Panc1 (cell line): Measurements from ENCODE around the gene UBASH3A. TPM values are rescaled to one million over a fixed set of nuclear protein-coding genes. Genes with fewer than 3 reads are reported as not detected.

Experiments used
- ATAC-seq: fragments of 200-7000 bp; cut with Tn5 transposase; 2 replicates; pipeline ENCODE4 v1.9.1; 2020; ENCODE audit warnings: mild to moderate bottlenecking, moderate library complexity
- BruUV-seq: library from RNA; stranded (reverse); fragments of 400-500 nt; replicated peaks from 2 replicates; lab custom pipeline; 2021; lab: Mats Ljungman, UMichigan
- CTCF ChIA-PET: fragments of 300-600 bp; sonication (Branson Sonifier 250); formaldehyde crosslinking; loops from one replicate; lab custom pipeline; 2022; ENCODE audit warnings: antibody characterized with exemption; lab: Charles Lee
- POLR2A ChIA-PET: fragments of 300-600 bp; sonication (Branson Sonifier 250); formaldehyde crosslinking; loops from one replicate; lab custom pipeline; 2022; ENCODE audit warnings: antibody characterized with exemption; lab: Charles Lee
- DNase-seq: peaks from one replicate; pipeline ENCODE4 v3.0.0-alpha.2; 2010; ENCODE audit warnings: low read depth, low spot score
- H3K27ac ChIP-seq: 2 replicates; pipeline ENCODE4 v1.5.1; 2011; ENCODE audit warnings: mild to moderate bottlenecking, low read length, inconsistent platforms
- H3K27me3 ChIP-seq: fragments of 200-500 bp; sonication (Bioruptor generic); 2 replicates; pipeline ENCODE4 v1.6.0; 2014; ENCODE audit warnings: low read length, inconsistent platforms; ENCODE audit not compliant: control insufficient read depth, insufficient read depth
- H3K36me3 ChIP-seq: fragments of 200-500 bp; sonication (Bioruptor generic); 2 replicates; pipeline ENCODE4 v1.5.1; 2014; ENCODE audit warnings: inconsistent platforms, mild to moderate bottlenecking, low read length, moderate library complexity; ENCODE audit not compliant: control insufficient read depth, insufficient read depth
- H3K4me1 ChIP-seq: 2 replicates; pipeline ENCODE4 v1.5.1; 2011; ENCODE audit warnings: inconsistent platforms, mild to moderate bottlenecking, low read length, moderate library complexity; ENCODE audit not compliant: control insufficient read depth, insufficient read depth
- H3K4me3 ChIP-seq, 2 experiments: 2 replicates each; pipeline ENCODE4 v1.5.1; 2011 to 2012; ENCODE audit warnings: low read depth in 2 of 2, low read length in 2 of 2, mild to moderate bottlenecking in 2 of 2, inconsistent platforms in 1 of 2, moderate library complexity in 1 of 2
- H3K9me3 ChIP-seq: fragments of 200-500 bp; sonication (Bioruptor generic); 2 replicates; pipeline ENCODE4 v1.5.1; 2014; ENCODE audit warnings: low read depth, mild to moderate bottlenecking, inconsistent platforms, low read length, moderate library complexity; ENCODE audit not compliant: control insufficient read depth, insufficient read depth
- POLR2AphosphoS5 ChIP-seq: IDR thresholded peaks from 2 replicates; pipeline ENCODE4 v1.6.1; 2012; ENCODE audit warnings: mild to moderate bottlenecking, low read depth, low read length, moderate library complexity
- SIN3A ChIP-seq: IDR thresholded peaks from 2 replicates; pipeline ENCODE4 v1.6.1; 2012; ENCODE audit warnings: low read depth, mild to moderate bottlenecking, low read length, moderate library complexity, borderline replicate concordance; ENCODE audit not compliant: insufficient read depth
- TCF7L2 ChIP-seq: IDR thresholded peaks from 2 replicates; pipeline ENCODE4 v1.6.1; 2011; ENCODE audit warnings: mild to moderate bottlenecking, low read depth, low read length, inconsistent platforms
- in situ Hi-C: cut with HindIII; loops from 2 replicates; pipeline ENCODE4 v1.10.0; 2016; ENCODE audit warnings: low sequenced_read_pairs, low pct_unique_long_range_greater_than_20kb
- intact Hi-C: fragments of 100-400 bp; cut with micrococcal nuclease; formaldehyde crosslinking; loops from one replicate; pipeline ENCODE4 v1.10.0; 2022; ENCODE audit not compliant: unreplicated experiment
- total RNA-seq: library from RNA; stranded (reverse); gene quantifications from one replicate; pipeline ENCODE4 v1.2.1, GENCODE V29; 2021; ENCODE audit not compliant: unreplicated experiment
- TF ChIP-seq, protein P1 (sequence below), 2 experiments: IDR thresholded peaks; 2 replicates each; pipeline ENCODE4 v1.6.1; 2011 to 2012; ENCODE audit warnings: low read depth in 2 of 2, control low read depth in 1 of 2, low read length in 1 of 2, mild to moderate bottlenecking in 1 of 2, moderate library complexity in 1 of 2; ENCODE audit not compliant: insufficient read depth in 1 of 2
- TF ChIP-seq, protein P2 (sequence below): fragments of 450-650 bp; IDR thresholded peaks from 2 replicates; pipeline ENCODE4 v1.5.1; 2017; ENCODE audit warnings: mild to moderate bottlenecking

UBASH3A gene
- total RNA-seq, 1 experiment from 2014 or later, result 0.33 TPM

DNA sequence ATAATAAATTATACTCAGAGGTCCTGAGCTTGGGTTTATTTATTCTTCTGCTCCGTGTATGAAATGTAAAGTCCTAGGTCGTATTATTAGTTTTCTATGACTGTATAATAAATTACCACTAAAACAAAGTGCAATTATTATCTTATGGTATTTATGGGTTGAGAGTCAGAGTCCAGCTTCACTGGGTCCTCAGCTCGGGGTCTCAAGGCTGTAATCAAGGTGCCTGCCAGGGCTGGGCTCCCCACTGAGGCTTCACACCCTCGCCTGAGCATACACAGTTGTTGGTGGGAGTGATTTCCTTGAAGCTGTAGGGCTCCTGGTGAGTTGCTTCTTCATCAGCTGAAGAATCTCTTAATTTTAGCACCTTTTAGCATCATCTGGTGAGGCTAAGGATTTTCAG is 15.2 kb downstream of the UBASH3A start:
- no TSS peak for BruUV-seq
- CTCF ChIA-PET, result no interaction called here
- H3K4me3 ChIP-seq, result no peak overlapping the region
- H3K27ac ChIP-seq, result no peak overlapping the region
- no peaks in the 10 kb centered on the region for H3K36me3 ChIP-seq
- DNase-seq (no peak), ATAC-seq (no peak)
- in situ Hi-C loops (no loop called here), intact Hi-C loops (no loop called here)
- H3K27me3 ChIP-seq, result no peaks in the 10 kb centered on the region; the same call in 1 of the 2 replicates
- no peaks in the 10 kb centered on the region for H3K9me3 ChIP-seq
- no peaks in the 10 kb centered on the region; the same call in 1 of the 2 replicates for H3K4me1 ChIP-seq
- POLR2A ChIA-PET, result no interaction called here
- TF ChIP-seq TCF7L2 (no peak), SIN3A (no peak), POLR2AphosphoS5 (no peak)
- TF ChIP-seq, protein P1, sequence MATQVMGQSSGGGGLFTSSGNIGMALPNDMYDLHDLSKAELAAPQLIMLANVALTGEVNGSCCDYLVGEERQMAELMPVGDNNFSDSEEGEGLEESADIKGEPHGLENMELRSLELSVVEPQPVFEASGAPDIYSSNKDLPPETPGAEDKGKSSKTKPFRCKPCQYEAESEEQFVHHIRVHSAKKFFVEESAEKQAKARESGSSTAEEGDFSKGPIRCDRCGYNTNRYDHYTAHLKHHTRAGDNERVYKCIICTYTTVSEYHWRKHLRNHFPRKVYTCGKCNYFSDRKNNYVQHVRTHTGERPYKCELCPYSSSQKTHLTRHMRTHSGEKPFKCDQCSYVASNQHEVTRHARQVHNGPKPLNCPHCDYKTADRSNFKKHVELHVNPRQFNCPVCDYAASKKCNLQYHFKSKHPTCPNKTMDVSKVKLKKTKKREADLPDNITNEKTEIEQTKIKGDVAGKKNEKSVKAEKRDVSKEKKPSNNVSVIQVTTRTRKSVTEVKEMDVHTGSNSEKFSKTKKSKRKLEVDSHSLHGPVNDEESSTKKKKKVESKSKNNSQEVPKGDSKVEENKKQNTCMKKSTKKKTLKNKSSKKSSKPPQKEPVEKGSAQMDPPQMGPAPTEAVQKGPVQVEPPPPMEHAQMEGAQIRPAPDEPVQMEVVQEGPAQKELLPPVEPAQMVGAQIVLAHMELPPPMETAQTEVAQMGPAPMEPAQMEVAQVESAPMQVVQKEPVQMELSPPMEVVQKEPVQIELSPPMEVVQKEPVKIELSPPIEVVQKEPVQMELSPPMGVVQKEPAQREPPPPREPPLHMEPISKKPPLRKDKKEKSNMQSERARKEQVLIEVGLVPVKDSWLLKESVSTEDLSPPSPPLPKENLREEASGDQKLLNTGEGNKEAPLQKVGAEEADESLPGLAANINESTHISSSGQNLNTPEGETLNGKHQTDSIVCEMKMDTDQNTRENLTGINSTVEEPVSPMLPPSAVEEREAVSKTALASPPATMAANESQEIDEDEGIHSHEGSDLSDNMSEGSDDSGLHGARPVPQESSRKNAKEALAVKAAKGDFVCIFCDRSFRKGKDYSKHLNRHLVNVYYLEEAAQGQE (IDR thresholded peaks at IDR 0.05; ENCODE audit: insufficient read depth in 1 of 2, low read depth in 2 of 2, low read length in 1 of 2), result no peak
- TF ChIP-seq, protein P2, sequence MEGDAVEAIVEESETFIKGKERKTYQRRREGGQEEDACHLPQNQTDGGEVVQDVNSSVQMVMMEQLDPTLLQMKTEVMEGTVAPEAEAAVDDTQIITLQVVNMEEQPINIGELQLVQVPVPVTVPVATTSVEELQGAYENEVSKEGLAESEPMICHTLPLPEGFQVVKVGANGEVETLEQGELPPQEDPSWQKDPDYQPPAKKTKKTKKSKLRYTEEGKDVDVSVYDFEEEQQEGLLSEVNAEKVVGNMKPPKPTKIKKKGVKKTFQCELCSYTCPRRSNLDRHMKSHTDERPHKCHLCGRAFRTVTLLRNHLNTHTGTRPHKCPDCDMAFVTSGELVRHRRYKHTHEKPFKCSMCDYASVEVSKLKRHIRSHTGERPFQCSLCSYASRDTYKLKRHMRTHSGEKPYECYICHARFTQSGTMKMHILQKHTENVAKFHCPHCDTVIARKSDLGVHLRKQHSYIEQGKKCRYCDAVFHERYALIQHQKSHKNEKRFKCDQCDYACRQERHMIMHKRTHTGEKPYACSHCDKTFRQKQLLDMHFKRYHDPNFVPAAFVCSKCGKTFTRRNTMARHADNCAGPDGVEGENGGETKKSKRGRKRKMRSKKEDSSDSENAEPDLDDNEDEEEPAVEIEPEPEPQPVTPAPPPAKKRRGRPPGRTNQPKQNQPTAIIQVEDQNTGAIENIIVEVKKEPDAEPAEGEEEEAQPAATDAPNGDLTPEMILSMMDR, result no peak

DNA sequence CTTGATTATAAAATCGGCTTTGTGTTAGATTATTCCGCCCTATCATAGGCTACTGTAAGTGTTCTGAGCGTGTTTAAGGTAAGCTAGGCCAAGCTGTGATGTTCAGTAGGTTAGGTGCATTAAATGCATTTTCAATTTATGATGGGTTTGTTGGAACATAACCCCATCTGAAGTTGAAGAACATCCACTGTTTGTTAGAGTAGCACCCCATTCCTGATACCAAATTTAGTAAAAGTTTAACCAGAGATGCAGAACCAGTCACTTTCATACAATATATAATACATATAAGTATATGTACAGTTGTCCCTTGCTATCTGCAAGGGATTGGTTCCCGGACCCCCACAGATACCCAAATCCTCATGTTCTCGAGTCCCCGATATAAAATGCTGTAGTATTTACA is 16.1 kb downstream of the UBASH3A start:
- POLR2A ChIA-PET, result no interaction called here
- CTCF ChIA-PET, result no interaction called here
- in situ Hi-C loops, result no loop called here

More for the DNA sequence above, 16.1 kb downstream of the UBASH3A start:
- TF ChIP-seq TCF7L2, result no peak
- no peak for TF ChIP-seq SIN3A
- TF ChIP-seq, protein P2, result no peak
- TF ChIP-seq, protein P1 (IDR thresholded peaks at IDR 0.05; ENCODE audit: insufficient read depth in 1 of 2, low read depth in 2 of 2, low read length in 1 of 2), result no peak
- no peak for TF ChIP-seq POLR2AphosphoS5
- no peak overlapping the region for H3K4me3 ChIP-seq
- H3K9me3 ChIP-seq, result no peaks in the 10 kb centered on the region
- no TSS peak for BruUV-seq
- intact Hi-C loops, result no loop called here
- H3K4me1 ChIP-seq, result no peaks in the 10 kb centered on the region; the same call in 1 of the 2 replicates
- DNase-seq (no peak), ATAC-seq (no peak)
- H3K27me3 ChIP-seq, result no peaks in the 10 kb centered on the region; the same call in 1 of the 2 replicates
- H3K36me3 ChIP-seq, result no peaks in the 10 kb centered on the region
- no peak overlapping the region for H3K27ac ChIP-seq
